Non-pigmented ciliary epithelial cell (primary cell): ENCODE results near the gene POTEJ.
"Not testable (repeated sequence)": the region's sequence is repeated elsewhere in the genome, so short reads cannot be mapped to it uniquely, and the experiment has no call there.

Experiments used
- DNase-seq: peaks from one replicate; pipeline ENCODE4 v3.0.0-alpha.2; 2010; ENCODE audit warnings: low read depth

Gene POTEJ

DNA sequence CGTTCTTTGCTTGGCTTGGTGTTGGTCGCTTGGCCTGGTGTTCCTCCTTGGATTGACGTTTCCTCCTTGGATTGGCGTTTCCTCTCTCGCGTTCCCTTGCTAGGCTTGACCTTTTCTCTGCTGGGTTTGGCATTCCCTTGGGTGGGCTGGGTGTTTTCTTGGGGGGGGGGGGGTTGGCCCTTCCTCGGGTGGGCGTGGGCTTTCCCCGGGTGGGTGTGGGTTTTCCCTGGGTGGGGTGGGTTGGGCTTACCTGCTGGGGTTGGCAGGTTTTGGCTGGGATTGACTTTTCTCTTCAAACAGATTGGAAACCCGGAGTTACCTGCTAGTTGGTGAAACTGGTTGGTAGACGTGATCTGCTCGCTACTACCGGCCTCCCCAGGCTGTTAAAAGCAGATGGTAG is at the start of gene POTEJ:
POTEJ (plus strand) TSS at position 301 of the 400 bp plus-strand sequence; CDS start at position 394, 93 bp downstream.
- DNase-seq: not testable (repeated sequence)

DNA sequence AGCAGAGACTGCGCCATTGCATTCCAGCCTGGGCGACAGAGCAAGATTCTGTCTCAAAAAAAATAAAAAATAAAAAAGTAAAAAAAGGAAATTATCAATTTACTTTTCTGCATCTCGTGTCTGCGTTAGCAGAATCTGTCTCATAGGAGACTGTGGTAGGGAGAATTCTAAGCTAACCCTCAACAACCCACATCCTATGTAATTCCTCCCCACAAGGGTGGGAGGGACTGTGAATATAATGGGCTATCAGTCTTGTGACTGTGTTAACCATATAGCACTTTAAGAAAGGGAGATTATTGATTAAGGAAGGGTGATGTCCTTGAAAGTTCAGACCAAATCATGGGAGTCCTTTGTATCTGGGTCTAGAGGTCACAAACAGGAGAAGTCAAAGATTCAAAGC is 45.1 kb upstream of the POTEJ start:
- DNase-seq: not testable (repeated sequence)

DNA sequence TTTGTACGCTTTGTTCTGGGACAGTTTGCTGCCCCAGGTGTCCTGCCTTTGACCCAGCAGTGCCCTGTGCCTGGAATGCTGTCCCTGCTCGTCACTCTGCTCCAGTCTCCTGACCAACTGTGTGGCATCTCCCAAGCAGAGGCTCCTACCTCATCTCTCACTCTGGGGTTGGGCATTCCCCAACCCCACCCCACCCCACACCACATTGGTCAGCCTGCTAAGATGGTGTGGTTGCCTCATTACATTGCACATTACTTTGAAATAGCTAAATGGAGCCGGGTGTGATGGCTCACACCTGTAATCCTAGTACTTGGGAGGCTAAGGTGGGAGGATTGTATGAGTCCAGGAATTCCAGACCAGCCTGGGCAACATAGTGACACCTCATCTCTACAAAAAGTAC is 39.3 kb upstream of the POTEJ start:
- not testable (repeated sequence) for DNase-seq

DNA sequence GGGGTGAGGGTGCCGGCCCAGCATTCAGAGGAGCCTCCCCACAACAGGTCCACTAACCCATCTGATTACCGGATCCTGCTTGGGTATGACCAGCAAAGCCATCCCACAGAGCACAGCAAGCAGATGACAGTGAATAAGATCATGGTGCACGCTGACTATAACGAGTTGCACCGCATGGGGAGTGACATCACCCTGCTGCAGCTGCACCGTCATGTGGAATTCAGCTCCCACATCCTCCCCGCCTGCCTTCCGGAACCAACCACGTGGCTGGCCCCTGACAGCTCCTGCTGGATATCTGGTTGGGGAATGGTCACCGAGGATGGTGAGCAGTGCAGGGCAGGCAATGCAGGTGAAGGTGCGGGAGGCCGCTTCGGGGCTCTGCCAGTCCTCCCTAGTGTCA is 37.0 kb upstream of the POTEJ start:
- not testable (repeated sequence) for DNase-seq

DNA sequence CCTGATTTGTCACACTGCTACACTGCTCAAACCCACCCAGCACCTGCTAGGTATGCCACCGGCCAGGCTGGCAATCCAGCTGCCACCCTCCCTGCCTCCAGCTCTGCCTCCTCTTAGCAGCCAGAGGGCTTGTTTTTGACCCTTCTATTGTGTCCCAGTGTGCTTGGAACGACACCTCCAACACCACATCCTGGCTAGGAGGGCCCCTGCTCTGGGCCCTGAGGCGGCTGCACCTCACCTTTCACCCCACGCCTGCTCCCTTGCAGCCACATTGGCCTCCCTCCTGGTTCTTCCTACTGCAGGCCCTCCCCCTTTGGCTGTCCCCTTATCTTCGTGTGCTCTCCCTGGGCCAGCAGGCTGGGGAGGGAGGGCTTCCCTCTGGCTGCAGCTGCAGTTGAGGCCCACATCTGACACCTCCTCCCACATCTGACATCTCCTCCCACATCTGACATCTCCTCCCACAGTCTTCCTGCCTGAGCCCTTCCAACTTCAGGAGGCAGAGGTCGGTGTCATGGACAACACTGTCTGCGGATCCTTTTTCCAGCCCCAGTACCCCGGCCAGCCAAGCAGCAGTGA is 34.9 kb upstream of the POTEJ start:
- DNase-seq: not testable (repeated sequence)

DNA sequence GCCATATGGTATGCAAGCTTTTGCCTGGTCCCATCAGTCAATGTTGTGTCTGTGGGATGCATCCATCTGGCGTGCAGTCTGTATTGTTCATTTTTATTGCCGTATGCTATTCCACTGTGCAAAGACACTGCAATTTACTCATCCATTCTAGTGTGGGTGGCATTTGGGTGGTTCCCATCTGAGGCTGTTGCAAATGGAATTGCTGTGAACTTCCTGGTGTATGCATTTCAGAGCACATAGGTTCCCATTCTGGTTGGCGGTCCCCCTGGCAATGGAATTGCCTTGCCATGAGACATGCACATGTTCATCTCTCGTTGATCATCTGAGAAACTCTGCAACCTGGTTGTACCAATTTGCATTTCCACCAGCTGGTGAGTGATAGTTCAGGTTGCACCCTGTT is 33.7 kb upstream of the POTEJ start:
- DNase-seq: not testable (repeated sequence)

DNA sequence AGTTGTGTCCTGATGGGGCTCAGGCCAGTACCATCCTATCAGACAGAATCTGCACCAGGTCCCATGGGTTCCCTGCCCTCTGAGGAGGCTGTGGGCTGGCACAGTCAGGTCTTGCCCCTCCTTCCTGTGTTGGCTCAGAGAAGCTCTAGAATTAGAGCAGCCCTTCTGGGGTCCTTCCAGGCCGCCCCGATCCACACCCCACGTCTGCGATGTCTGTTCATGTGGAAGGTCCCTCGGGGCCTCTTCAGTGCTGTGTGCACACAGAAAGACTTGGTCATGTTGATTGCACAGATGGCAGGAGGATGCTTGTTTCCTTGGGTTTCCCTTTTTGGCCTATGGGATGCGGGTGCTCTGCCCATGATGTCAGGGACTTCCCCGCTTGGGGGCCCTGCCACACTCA is 32.1 kb upstream of the POTEJ start:
- DNase-seq: not testable (repeated sequence)

DNA sequence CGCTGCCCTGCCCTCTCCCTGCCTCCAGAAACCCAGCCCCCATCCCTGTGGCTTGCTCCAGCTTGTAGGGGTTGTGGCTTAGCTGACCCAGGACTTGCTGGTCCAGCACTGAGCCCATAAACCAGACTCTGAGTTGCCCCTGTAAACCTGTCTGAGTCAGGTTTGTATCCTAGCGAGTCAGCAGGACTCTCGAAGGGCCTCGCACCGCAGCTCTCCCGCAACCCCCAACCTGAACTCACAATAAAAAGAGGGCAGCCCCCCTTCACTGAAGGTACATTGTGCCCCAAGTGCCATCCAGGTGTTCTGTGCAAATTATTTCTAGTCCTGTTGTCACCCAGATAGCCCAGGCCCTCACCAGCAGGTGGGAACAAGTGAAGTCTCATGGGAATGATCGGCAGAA is 29.7 kb upstream of the POTEJ start:
- DNase-seq: not testable (repeated sequence)

DNA sequence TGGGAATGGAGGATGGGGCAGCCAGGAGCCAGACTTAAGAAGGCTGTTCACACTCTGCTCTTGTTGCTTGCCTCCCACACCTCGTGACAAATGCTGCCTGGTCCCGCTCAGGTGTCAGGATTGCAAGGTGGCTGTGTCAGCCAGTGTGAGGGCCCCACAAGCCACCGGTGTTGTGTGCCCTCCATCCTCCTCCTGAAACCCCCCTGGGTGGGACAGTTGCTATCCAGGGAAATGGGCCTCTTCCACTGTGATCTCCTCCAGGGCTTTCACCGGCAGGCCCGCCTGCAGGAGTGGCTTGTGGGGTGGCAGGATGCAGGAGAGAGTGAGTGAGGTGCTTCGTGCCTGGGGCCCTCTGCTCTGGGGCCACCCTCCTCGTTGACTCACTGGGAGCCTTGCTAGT is 28.3 kb upstream of the POTEJ start:
- not testable (repeated sequence) for DNase-seq

DNA sequence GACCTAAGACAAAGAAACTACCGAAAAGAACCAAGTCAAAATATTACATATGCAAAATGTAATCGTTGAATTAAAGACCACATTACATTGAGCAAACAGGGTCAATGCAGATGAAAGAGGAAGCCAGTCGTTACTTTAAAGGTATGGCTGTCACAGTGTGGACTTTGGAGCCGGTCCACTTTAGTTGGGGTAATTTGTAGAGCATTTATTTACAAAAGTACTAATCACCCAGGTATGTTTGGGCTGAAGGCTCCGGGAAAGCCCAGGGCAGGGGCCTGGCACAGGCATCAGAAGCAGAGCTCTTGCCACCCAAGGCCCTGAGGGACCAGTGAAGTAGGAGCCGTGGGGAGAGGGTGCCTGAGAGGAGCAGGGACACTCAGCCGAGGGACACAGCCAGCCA is 27.7 kb upstream of the POTEJ start:
- not testable (repeated sequence) for DNase-seq

DNA sequence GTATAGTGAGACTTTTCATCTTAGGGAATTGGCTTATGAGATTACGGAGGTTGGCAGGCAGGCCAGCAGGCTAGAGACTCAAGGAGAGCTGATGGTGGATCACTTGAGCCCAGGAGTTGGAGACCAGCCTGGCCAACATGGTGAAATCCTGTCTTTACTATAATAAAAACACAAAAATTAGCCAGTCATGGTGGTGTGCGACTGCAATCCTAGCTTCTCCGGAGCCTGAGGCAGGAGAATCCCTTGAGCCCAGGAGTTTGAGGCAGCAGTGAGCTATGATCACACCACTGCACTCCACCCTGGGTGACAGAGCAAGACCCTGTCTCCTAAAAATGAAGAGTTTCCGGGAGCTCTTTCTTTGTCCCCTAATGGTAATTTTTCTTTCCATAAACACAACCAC is 26.5 kb upstream of the POTEJ start:
- DNase-seq: not testable (repeated sequence)

DNA sequence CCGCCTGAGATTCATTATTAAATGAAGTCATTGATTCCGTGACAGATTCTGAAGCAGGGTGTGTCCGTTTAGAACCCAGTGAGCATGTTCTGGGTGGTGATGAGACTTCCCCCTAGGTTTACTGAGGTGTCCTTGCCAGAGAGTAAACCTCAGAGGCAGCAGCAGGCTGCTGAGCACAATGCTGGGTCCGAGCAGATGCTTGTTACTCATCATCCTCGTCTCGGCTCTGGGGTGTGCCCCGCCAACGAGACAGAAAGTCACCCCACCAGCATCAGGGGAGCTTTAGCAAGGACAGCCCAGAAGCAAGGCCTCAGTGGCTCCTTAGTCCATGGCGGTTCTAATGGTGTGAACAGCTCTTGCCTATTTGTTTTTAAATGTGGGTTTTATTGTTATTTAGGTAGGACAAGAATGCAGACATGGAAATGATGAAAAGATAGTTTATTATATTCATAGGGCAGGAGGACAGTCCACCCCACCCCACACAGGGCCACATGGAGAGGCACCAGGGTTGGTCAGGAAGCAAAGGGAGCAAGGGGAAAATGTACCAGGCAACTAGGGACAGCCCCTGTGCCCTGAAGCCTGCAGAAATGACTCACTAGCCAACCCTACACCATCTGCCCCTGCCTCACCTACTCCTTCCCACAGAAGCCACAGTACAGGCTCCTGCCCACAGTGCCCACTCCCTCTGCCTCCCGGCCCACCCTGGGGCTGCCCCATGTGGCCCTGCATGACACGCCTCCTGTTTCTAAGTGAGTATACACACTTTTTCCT is 22.4 kb upstream of the POTEJ start:
- not testable (repeated sequence) for DNase-seq

DNA sequence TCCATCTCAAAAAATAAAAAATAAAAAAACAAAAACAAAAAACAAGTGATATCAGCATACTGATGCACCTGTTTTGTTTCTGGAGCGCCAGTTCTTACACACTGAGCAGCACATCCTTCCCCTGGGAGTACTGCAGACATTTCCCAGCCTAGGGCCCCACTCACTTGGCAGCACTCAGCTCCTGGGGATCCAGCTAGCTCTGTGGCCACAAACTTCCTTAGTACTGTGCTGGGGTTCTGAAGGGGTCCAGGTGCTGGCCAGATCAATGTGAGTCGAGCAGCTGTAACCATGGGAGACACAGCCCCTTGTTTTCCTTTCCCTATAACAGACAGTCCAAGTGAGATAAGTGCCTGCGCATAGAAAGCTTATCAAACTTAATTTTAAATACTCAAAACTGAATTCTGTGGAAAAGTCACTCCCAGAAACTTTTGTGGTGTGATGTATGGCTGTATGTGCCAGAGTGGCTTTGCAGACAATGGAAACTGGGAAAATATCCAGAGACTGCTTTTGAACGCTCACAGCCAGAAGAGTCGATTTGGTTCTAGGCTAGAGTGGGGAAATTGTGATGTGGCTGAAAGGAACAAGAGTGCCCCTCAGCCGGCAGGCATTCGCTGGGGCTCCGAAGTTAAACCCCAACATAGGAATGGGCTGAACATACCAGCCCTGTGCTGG is 20.9 kb upstream of the POTEJ start:
- DNase-seq: not testable (repeated sequence)

DNA sequence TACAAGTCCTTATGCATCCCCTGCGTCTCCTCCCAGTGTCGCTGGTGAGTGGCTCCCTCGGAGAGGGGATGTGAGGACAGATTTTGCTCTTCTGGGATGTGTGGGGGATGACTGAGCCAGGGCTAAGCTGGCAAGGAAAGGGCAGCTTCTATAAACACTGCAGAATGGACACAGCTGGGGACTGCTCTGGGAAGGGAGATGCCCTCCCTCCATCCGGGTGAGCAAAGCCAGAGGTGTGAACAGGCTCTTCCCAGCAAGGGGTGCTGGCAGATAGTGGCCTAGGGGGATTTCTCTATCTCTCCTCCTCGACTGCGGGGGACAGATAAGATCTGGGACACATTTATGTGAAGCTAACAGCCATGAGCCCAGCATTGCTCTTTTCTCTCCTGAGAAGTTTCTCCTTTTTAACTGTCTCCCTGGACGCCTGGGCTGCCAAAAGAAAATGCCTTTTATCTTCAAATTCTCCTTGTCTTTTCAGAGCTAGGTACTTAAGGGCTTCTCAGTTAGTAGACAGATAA is 20.3 kb upstream of the POTEJ start:
- not testable (repeated sequence) for DNase-seq

DNA sequence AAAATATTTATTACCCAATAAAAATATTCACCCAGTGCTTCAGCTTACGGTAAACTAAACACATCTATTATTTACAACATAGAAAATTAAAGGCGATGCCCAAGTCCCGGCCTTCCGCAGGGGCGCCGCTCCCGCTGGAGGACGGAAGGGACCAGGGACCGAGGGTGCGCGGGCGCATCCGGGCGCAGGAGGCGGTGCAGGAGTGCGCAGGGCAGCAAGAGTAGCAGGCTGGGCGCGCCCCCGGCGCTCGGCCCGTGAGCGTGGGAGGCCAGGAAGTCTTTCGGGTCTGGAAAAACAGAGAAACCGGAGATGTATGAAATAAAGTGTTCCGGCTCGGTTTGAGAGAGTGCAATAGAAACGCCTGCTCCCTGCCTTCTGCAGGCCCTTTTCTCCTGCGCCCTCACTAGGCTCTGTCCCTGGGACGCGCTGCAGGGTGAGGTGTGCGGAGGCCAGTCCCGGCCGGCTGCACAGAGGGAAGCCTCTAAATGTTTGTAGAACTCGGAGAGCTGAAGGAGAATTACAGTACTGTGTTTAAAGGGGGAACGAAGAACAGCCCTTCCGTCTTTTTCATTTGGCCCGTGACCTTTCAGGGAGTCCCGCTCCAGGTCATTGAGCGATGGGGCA is 18.3 kb upstream of the POTEJ start:
- DNase-seq: not testable (repeated sequence)

DNA sequence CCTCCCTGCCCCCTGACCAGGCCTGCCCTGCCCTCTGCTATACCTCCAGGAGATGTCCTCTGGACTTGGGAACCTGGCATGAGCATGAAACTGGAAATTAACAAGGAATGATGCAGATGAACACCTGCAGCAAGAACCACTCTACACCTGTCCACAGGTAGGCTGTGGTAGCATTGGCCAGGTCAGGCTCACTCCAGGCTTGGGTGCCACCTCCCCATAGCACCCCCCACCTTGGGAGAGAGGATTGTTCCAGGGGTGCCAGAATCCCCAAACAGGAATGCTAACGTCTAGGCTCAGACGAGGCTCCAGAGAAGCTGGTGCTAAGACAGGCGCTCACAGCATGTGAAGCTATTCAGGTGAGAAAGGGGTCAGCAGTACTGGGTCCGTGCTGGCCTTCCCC is 17.2 kb upstream of the POTEJ start:
- not testable (repeated sequence) for DNase-seq

DNA sequence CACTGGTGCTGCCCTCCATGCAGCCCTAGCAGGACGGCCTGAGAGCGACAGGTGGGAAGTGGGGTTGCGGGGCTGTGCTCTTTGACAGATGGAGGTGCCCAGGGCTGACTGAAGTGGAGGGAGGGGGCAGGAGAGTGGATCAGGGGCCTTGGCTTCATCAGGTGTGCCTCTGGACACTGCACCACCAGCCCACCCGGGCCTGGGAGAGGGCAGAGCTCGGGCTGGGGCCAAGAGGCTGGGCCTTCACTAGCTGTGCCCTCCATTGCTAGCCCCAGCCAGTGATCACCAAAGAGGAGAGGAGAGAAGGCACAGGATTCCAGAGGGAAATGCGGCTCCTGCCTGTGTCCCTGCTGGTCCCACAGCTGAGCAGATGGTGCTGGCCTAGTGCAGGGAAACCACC is 14.5 kb upstream of the POTEJ start:
- not testable (repeated sequence) for DNase-seq

DNA sequence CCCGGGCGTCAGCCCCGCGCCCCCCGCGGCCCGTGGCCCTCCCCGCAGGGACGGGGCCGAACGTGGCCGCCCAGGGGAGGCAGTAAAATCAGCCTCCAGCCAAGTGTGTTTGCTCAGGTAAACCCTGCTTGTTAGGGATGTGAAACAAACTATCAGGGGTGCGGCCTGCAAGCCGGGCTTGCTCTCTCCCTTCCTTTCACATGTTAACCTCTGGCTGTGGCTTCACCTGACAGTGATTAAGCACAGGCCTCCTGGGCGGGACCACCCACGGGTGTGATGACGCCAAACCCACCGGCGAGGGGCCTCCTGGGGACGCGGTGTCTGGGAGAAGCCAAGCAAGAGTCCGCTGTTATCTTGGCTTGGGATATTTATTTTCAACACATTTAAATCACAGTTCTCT is 13.2 kb upstream of the POTEJ start:
- DNase-seq: not testable (repeated sequence)

DNA sequence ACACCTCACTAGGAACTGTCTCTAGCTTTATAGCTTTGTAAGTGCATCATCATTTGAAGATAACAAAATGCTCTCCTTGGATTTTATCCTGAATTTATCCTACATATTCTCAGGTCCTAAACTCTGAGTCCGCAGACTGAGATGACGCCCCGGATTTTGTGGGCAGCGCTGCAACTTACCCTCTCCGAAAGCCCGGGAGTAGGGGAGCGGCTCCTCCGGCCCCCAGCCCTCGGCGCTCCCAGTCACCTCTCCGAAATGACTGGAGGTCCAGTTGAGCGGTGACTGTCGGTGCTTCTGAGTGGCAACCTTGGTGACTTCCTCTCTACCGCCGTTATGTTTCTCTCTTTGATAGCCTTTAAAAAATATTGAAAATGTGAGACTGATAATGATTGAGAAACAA is 12.8 kb upstream of the POTEJ start:
- not testable (repeated sequence) for DNase-seq

DNA sequence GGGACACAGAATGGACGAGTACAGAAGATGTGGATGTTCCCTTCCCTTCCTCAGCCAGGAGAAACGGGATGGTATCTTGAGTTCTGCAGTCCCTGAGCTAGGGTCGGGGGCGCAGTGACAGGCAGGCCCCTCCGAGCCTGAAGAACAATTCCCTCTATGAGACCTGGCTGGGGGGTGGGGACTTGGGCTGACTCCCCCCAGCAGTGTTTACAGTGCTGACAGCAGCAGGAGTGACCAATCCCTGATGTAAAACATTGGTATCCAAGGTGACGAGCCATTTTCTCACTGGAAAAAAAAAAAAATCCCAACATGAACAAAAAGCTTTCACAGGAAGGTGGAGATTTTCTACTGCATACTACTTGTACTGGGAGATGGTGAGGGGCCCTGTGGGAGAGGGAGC is 11.8 kb upstream of the POTEJ start, which contains the start of gene CFC1:
CFC1 (minus strand) TSS at position 183 of the 400 bp plus-strand sequence. CDS start 288 bp downstream, outside the sequence.
- DNase-seq: not testable (repeated sequence)

DNA sequence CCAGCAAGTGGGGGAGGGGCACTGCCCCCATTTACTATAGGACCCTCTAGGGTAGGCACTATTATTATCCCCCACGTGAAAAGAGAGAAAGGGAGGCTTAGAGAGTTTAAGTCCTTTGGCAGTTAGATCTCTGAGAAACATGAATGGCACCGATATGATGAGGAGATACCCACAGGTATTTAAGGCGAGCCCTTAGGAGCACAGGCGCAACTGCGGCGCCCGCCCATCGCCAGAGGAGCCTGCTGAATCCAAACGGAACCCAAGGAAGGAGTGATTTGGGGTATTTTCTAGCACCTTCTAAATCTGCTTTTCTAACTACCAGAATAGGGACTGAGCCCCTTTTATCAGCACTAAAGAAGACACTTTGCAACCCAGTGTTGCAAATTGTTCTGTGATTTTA is 11.3 kb upstream of the POTEJ start:
- not testable (repeated sequence) for DNase-seq

DNA sequence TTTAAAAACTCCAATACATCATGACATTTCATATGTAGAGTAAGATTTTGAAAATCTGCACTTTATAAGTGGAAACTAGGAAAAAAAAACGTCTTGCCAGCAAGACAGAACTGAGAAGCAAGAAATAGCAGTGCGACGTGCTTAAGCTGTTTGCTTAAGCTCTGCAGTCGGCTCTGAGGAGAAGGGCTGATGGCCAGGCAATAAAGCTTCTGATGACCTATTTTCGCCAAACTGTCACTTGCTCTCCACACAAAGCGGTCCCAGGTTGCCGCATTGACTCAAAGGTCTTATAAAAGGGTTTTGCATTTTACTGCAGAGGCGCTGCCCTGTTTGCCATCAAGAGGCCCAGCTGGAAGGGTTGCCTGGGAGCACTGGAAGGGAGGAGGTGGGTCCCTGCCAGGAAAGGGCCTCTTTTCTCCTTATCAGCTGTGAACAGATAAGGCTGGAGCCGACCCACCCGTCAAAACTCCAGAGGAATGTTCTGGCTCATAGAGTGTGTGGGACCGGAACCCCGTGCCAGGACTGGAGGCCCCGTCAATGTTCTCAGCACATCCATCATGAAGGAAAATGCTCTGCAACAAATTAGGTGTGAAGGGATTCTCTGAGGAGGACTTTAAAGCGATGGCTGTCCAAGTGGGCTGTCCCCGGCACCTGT is 9.5 kb upstream of the POTEJ start:
- not testable (repeated sequence) for DNase-seq
